ENCODE results near the gene LRRC55. TPM values are rescaled to one million over a fixed set of nuclear protein-coding genes. Genes with fewer than 3 reads are reported as not detected.

The LRRC55 gene
- polyA plus RNA-seq, 3 donors: 5.6 to 6.4 (median 6.4) TPM

DNA sequence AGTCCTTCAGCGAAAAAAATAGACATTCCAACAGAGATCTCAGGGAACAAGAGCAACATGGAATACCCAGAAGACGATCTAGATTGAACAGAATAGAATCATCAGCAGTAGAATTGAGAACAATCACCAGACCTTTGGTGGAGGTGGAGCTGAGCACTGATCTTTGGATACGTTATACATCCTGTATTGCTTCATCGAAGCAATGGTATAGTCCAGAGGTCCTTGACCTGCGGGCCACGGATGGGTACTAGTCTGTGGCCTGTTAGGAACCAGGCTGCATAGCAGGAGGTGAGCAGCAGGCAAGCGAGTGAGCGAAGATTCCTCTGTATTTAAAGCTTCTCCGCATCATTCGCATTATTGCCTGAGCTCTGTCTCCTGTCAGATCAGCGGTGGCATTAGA lies 17.6 kb downstream of the LRRC55 start:
- no peak for DNase-seq (ENCODE audit: low read depth in 3 of 3, low spot score in 2 of 3)

DNA sequence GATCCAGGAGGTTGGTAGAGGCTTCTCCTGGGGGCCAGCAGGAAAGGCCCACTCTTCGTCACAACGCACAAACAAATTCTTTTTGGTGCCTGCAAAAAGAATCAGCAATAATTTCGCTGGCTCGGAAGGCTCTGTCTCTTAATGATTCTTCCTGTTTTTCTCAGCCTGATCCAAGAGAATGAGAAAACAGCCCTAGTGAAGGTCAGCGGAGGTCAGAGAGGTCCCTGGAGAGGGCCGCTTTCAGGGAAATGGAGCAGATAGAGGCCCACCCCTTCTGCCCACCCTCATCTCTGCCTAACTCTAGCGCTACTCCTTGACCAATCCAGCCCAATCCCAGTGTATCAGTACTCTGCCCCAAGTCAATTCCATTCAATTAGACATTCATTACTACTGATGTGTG lies 19.2 kb downstream of the LRRC55 start:
- DNase-seq (ENCODE audit: low read depth in 3 of 3, low spot score in 2 of 3): no peak

- no peak for DNase-seq (ENCODE audit: low read depth in 3 of 3, low spot score in 2 of 3)
Observed at GRCh38 chr11:57202281-57202680, 20.5 kb downstream of the LRRC55 start.

GRCh38 chr11:57203359-57203758 lies 21.6 kb downstream of the LRRC55 start:
- DNase-seq (ENCODE audit: low read depth in 3 of 3, low spot score in 2 of 3): no peak

GRCh38 chr11:57203882-57204480 lies 22.2 kb downstream of the LRRC55 start:
- DNase-seq (ENCODE audit: low read depth in 3 of 3, low spot score in 2 of 3): no peak

- DNase-seq (ENCODE audit: low read depth in 3 of 3, low spot score in 2 of 3): no peak
Observed at GRCh38 chr11:57205041-57205641, 23.4 kb downstream of the LRRC55 start.

- DNase-seq (ENCODE audit: low read depth in 3 of 3, low spot score in 2 of 3): no peak
Observed at GRCh38 chr11:57207168-57207567, 25.4 kb downstream of the LRRC55 start.

DNA sequence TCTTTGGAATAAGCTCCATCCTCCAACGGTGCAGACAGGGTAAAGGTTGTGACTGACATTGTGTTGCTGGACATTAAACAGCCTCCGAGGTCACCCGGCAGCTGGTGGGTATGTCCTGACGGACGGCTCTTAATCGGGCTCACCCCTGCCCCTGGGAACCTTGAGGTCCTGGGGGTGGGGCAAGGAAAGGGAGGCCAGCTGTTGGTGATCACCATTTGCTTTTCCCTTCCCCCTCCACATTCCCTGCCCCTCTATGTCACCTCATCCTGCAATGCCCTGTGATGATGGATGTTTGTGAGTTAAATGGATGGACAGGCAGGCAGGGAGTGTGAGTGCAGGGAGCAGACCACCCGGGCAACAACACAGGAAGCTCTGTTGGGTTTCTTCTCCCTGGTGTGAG lies 29.0 kb downstream of the LRRC55 start:
- no peak for DNase-seq (ENCODE audit: low read depth in 3 of 3, low spot score in 2 of 3)

- DNase-seq (ENCODE audit: low read depth in 3 of 3, low spot score in 2 of 3): peak in 2 of 3 donors; percentile 43 to 74
Observed at GRCh38 chr11:57213342-57214097, 31.8 kb downstream of the LRRC55 start.

DNA sequence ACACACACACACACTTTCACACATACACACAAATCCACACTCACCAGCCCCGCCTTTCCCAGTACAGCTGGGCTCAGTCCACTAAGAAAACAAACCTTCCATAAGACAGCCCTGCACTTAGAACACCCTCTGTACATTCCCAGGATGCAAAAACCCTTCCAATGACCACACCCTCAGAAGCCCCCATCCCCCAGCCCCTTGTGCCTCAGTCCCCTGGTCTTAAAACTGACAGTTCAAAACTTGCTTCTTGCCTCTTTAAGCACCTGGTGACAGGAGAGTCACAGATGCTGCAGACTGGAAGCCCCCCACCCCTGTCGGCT lies 32.3 kb downstream of the LRRC55 start:
- DNase-seq (ENCODE audit: low read depth in 3 of 3, low spot score in 2 of 3): no peak

DNA sequence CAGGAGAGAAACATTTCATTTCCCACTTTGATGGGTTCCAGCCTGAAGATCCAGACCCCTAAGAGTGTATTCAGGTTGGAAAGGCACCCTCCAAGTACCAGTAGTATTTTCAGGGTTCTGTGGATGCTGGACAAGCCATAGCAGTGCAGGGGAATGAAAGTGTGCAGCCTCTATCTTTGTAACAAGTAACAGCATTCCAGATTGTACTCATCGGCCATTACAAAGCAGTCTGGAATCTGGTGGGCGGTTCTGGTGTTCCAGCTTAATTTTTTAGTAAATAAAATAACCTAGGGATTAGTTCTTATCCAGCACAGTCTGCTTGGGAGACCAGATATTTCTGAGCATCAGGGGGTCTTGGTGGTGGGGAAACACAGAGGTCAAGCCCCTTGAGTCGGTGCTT lies 32.7 kb downstream of the LRRC55 start:
- no peak for DNase-seq (ENCODE audit: low read depth in 3 of 3, low spot score in 2 of 3)

- no peak for DNase-seq (ENCODE audit: low read depth in 3 of 3, low spot score in 2 of 3)
Observed at GRCh38 chr11:57216463-57216862, 34.7 kb downstream of the LRRC55 start.

- DNase-seq (ENCODE audit: low read depth in 3 of 3, low spot score in 2 of 3): no peak
Observed at GRCh38 chr11:57217053-57217452, 35.3 kb downstream of the LRRC55 start.

DNA sequence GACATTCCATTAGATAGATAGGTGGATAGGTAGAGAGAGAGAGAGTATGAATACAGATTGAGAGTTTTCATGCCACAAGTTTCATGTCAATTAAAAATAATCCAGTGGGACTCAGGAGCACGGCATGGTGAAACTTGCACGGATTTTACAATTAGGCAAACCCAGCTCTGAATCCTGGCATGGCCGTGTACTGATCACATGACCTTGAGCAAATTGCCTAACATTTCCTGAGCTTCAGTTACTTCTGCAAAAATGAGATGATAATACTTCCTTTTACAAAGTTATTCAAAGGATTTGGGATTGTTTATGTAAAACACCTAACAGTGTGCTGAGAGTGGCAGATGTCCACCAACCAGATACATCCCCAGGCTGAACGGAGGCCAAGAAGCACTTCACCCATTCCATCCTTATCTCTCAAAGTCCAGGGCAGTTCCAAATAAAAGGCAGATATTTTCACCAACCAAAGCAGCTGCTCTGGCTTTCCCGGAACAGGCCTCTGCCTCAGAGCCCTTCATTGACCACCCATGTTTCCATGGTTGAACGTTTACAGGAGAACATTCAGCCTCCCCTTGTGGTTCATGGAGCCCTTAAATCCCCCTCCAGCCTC lies 37.4 kb downstream of the LRRC55 start:
- no peak for DNase-seq (ENCODE audit: low read depth in 3 of 3, low spot score in 2 of 3)

- DNase-seq (ENCODE audit: low read depth in 3 of 3, low spot score in 2 of 3): no peak
Observed at GRCh38 chr11:57222239-57222638, 40.5 kb downstream of the LRRC55 start.

- no peak for DNase-seq (ENCODE audit: low read depth in 3 of 3, low spot score in 2 of 3)
Observed at GRCh38 chr11:57223601-57224000, 41.8 kb downstream of the LRRC55 start.

GRCh38 chr11:57224128-57224527 lies 42.4 kb downstream of the LRRC55 start:
- no peak for DNase-seq (ENCODE audit: low read depth in 3 of 3, low spot score in 2 of 3)

DNA sequence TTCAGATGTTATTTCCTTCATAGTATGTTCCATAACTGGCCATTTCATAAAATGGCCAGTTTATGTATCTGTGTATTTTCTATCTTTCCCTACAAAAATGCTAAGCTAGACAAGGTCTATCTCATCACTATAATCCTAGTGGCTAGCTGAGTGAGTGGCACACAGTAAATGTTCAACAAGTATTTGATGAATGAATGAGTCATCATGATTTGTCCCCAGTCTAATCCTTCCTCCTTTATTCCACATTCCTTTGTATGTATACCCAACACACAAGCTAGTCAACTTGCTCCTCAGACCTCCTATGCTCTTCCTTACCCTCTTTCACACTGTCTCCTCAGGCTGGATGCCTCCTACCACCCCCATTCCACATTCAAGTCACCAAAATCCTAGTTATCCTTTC lies 42.8 kb downstream of the LRRC55 start:
- no peak for DNase-seq (ENCODE audit: low read depth in 3 of 3, low spot score in 2 of 3)

DNA sequence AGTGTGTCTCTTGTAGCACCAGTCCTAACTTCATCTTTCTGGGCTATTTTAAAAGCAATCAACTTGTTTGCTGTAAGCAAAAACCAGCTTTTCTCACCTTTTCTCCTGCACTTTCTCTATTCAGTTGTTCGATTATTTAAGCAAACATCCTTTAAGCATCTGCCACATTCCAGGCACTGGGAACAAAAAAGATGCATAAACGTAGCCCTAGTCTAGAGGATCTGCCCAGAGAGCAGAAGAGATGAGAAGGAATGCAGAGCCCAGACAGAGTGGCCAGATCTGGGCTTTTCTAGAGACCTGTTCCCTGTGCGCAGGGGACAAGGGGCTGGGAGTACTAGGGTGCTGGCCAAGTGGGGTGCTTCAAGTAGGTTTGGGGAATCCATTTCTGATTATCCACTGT lies 46.8 kb downstream of the LRRC55 start:
- DNase-seq (ENCODE audit: low read depth in 3 of 3, low spot score in 2 of 3): no peak

GRCh38 chr11:57230316-57230715 lies 48.6 kb downstream of the LRRC55 start:
- DNase-seq (ENCODE audit: low read depth in 3 of 3, low spot score in 2 of 3): no peak

DNA sequence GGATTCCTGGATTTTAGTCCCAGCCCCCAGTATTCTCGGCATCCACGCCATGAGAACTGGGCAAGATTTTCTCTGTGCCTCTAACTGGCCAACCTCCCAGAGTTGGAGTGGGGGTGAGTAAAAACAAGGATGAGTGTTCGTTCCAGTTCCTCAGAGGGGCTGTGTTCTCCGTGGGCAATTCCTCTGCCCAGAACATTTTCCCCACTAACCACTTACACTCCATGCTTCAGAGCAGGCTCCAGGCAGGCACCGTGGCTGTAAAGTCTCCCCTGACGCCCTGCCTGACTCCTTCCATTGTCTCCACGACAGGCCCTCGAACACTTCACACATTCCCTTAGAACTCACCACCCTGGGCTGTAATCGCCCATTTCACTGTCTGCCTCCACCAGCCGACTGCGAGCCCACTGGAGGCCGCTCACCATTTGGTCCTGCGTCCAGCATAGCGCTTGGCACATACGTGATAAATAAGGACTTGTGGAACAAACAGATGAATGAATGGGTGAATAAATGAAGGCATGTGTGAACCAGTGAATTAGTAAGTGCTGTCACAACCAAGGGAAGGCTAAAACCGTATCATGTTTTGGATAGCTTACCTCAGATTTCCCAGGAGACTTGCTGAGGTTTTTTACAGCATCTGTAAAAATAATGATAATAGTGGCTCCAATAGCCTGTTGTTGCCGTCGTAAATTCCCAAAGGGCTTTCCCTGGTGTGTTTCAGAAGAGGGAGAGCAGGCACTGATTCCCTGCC lies 49.2 kb downstream of the LRRC55 start:
- no peak for DNase-seq (ENCODE audit: low read depth in 3 of 3, low spot score in 2 of 3)

All from right renal cortex interstitium (tissue), 3 donors.